Gastroesophageal sphincter (tissue), 3 donors: ENCODE results near the gene TMEM167B.

Source experiments
- CTCF ChIP-seq, 4 experiments: fragments of 200-600 bp in 2 of 4; fragments of 450-650 bp in 2 of 4; sonication (generic) in 1 of 4; IDR thresholded peaks; one replicate each; pipeline ENCODE4 v1.5.1; 2017 to 2019; ENCODE audit warnings: antibody characterized with exemption in 4 of 4, mild to moderate bottlenecking in 2 of 4, moderate library complexity in 2 of 4
- EP300 ChIP-seq: sonication (generic); formaldehyde crosslinking; IDR thresholded peaks from one replicate; pipeline ENCODE4 v1.6.1; 2017; ENCODE audit warnings: antibody characterized with exemption, mild to moderate bottlenecking
- POLR2A ChIP-seq, 2 donors: fragments of 450-650 bp; IDR thresholded peaks; one replicate each; pipeline ENCODE4 v1.6.1; 2017; ENCODE audit warnings: antibody characterized with exemption in 2 of 2, mild to moderate bottlenecking in 2 of 2, moderate library complexity in 1 of 2

- TF ChIP-seq POLR2A (IDR thresholded peaks at IDR 0.05) (no peak), CTCF (IDR thresholded peaks at IDR 0.05) (no peak), EP300 (no peak)
Measured at GRCh38 chr1:109061183-109061582, 29.4 kb upstream of the TMEM167B start.
